G401 (cell line): ENCODE results near the gene ZGRF1. TPM values are rescaled to one million over a fixed set of nuclear protein-coding genes. Genes with fewer than 3 reads are reported as not detected.
"Not testable (repeated sequence)": the region's sequence is repeated elsewhere in the genome, so short reads cannot be mapped to it uniquely, and the experiment has no call there.

Source experiments
- DNase-seq: peaks from one replicate; pipeline ENCODE4 v3.0.0-alpha.2; 2015; ENCODE audit warnings: low spot score
- in situ Hi-C: cut with HindIII; loops from 2 replicates; pipeline ENCODE4 v1.10.0; 2016; ENCODE audit warnings: low sequenced_read_pairs, mixed read lengths
- total RNA-seq: library from RNA; depleted of rRNA; stranded (reverse); fragments of >200 nt; shearing (Covaris generic); gene quantifications from 2 replicates; pipeline ENCODE4 v1.2.3, GENCODE V29; 2014; rRNA removed

ZGRF1 gene
- total RNA-seq, 1 experiment from 2014 or later = 9.2 TPM

DNA sequence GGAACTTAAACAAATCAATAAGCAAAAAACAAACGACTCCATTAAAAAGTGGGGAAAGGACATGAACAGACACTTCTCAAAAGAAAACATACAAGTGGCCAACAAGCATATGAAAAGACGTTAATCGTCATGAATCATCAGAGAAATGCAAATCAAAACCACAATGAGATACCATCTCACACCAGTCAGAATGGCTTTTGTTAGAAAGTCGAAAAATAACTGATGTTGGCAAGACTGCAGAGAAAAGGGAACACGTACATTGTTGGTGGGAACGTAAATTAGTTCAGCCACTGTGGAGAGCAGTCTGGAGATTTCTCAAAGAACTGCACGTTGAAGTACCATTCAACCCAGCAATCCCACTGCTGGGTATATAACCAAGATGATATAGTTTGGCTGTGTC is 144.4 kb downstream of the ZGRF1 start:
- in situ Hi-C loops = no loop called here
- no peak for DNase-seq

DNA sequence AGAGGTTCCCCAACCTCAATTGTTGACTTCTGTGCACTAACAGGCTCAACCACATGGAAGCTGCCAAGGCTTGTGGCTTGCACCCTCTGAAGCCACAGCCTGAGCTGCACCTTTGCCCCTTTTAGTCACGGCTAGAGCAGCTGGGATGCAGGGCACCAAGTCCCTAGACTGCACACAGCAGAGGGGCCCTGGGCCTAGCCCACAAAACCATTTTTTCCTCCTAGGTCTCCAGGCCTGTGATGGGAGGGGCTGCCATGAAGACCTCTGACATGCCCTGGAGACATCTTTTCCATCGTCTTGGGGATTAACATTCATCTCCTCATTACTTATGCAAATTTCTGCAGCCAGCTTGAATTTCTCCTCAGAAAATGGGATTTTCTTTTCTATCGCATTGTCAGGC is 145.9 kb downstream of the ZGRF1 start:
- DNase-seq, in situ Hi-C loops: not testable (repeated sequence)

Other genes starting within 250 kb of the ZGRF1 start
- gene NEUROG2, start 120.7 kb downstream of the ZGRF1 start, total RNA-seq = not detected in 2 replicates
- 30.8 and 50.0 TPM in 2 replicates for gene LARP7, start 234 bp upstream of the ZGRF1 start, total RNA-seq